Right lobe of liver (tissue), 6 donors: Measurements from ENCODE around the gene QPRT. TPM values are rescaled to one million over a fixed set of nuclear protein-coding genes. Genes with fewer than 3 reads are reported as not detected.
A peak's percentile ranks its signal among the peaks of the same experiment; 100 is the strongest.

Experiments
- ATAC-seq, 4 donors: fragments of 200-7000 bp; cut with Tn5 transposase; one replicate each; pipeline ENCODE4 v1.9.1; 2020; ENCODE audit warnings: mild to moderate bottlenecking in 4 of 4, moderate library complexity in 4 of 4
- DNase-seq, 3 donors: peaks; one replicate each; pipeline ENCODE4 v3.0.0-alpha.2; 2020
- H3K27ac ChIP-seq, 3 donors: fragments of 200-600 bp; one replicate each; pipeline ENCODE4 v1.8.0; 2022
- H3K27me3 ChIP-seq, 2 donors: fragments of 200-600 bp; one replicate each; pipeline ENCODE4 v1.8.0; 2022
- H3K36me3 ChIP-seq, 4 donors: fragments of 200-600 bp; sonication (generic) in 1 of 4; one replicate each; pipeline versions ENCODE4 v1.5.1 to v1.8.0; 2017 to 2022; ENCODE audit warnings: control low read depth in 1 of 4
- H3K4me1 ChIP-seq, 4 donors: fragments of 200-600 bp; sonication (generic) in 1 of 4; one replicate each; pipeline versions ENCODE4 v1.5.1 to v1.8.0; 2017 to 2022; ENCODE audit warnings: control low read depth in 1 of 4
- H3K4me3 ChIP-seq, 3 donors: fragments of 200-600 bp; one replicate each; pipeline ENCODE4 v1.8.0; 2022
- H3K9me3 ChIP-seq, 4 donors: fragments of 200-600 bp; sonication (generic) in 1 of 4; one replicate each; pipeline versions ENCODE4 v1.5.1 to v1.8.0; 2017 to 2022; ENCODE audit warnings: control low read depth in 1 of 4
- POLR2A ChIP-seq: fragments of 450-650 bp; IDR thresholded peaks from one replicate; pipeline ENCODE4 v1.6.1; 2017; ENCODE audit warnings: antibody characterized with exemption, mild to moderate bottlenecking
- WGBS: methylation state at CpG from one replicate; pipeline ENCODE4 v1.1.6; 2018; ENCODE audit warnings: low coverage, low lambda C conversion rate; ENCODE audit not compliant: insufficient coverage; ENCODE audit errors: missing lambda C conversion rate; 5-methylcytosine and 5-hydroxymethylcytosine counted together
- intact Hi-C, 2 donors: fragments of 100-400 bp; cut with DNase I; formaldehyde crosslinking; loops; one replicate each; pipeline versions ENCODE4 v1.11.2 to v1.14.1; 2022
- total RNA-seq, 6 experiments: library from RNA; depleted of rRNA in 2 of 6; stranded (reverse); fragments of >200 nt in 2 of 6; fragmentation: NEBNext Ultra II Directional in 3 of 6; extraction: Animal tissue kit (Norgen Biotek cat#: 25700) in 3 of 6; gene quantifications; one replicate each; pipeline versions ENCODE4 v1.1.0 to v1.2.4, GENCODE V29; 2016 to 2023
- TF ChIP-seq, protein P1 (sequence below), 4 donors: fragments of 200-600 bp in 3 of 4; fragments of 450-650 bp in 1 of 4; IDR thresholded peaks; one replicate each; pipeline versions ENCODE4 v1.5.1 to v1.8.0; 2016 to 2022; ENCODE audit warnings: antibody characterized with exemption in 4 of 4, mild to moderate bottlenecking in 2 of 4
- donor health status: DM: no; HTN: yes; CAD: no.
- donor health status: DM: no; HTN: no; CAD: no.
- donor health status: DM: no; HTN: no; CAD: no.
- donor health status: DM: no; HTN: yes; CAD: no.
- donor health status: DM: no; HTN: yes; CAD: no.

Gene QPRT
- total RNA-seq, 6 experiments from 2014 or later = 95.2 to 154 (median 128) TPM

DNA sequence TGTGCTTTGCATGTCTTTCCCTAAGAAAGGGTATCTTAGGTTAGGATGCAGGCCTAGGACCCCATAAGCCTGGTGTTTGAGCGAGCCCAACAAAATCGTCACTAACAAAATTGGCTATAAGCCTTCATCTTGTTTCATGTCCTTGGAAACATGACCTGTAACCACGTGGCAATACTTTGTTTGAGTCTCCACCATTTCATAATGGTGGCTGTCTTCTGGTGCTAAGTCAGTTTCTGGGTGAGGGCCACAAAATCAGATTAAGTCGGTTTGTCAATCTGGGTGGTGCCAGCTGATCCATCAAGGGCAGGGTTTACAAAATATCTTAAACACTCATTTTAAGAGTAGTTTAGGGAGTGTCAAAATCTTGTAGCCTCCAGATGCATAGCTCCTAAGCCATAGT lies 33.8 kb downstream of the QPRT start:
- no peak overlapping the region for H3K27ac ChIP-seq
- no peaks in the 10 kb centered on the region for H3K27me3 ChIP-seq
- WGBS = 21% methylated on average over 2 of the region's 4 CpGs
- H3K4me3 ChIP-seq = no peak overlapping the region
- intact Hi-C loops = no loop called here
- H3K4me1 ChIP-seq = peaks cover 0 to 9% (median 0%) of the 10 kb centered on the region in 4 donors
- TF ChIP-seq, protein P1, sequence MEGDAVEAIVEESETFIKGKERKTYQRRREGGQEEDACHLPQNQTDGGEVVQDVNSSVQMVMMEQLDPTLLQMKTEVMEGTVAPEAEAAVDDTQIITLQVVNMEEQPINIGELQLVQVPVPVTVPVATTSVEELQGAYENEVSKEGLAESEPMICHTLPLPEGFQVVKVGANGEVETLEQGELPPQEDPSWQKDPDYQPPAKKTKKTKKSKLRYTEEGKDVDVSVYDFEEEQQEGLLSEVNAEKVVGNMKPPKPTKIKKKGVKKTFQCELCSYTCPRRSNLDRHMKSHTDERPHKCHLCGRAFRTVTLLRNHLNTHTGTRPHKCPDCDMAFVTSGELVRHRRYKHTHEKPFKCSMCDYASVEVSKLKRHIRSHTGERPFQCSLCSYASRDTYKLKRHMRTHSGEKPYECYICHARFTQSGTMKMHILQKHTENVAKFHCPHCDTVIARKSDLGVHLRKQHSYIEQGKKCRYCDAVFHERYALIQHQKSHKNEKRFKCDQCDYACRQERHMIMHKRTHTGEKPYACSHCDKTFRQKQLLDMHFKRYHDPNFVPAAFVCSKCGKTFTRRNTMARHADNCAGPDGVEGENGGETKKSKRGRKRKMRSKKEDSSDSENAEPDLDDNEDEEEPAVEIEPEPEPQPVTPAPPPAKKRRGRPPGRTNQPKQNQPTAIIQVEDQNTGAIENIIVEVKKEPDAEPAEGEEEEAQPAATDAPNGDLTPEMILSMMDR (IDR thresholded peaks at IDR 0.05) = no peak
- TF ChIP-seq POLR2A = no peak
- no peaks in the 10 kb centered on the region for H3K9me3 ChIP-seq
- ATAC-seq (no peak), DNase-seq (no peak)
- no peaks in the 10 kb centered on the region for H3K36me3 ChIP-seq

DNA sequence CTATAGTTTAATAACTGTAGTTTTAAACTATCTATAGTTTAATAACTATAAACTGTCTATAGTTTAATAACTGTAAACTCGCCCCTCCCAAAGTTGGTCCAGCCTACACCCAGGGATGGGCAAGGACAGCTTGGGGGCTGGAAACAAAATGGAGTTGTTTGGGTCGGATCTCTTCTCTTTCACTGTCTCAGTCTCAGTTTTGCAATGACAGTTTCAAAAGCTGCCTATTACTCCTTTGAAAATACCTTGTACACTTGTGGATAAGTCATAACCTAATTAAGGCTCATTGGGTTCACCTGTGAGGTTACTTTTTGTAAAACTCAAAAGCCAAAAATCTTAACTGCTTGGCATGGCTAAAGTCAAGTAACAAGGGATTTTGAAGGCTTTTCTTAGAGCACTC lies 35.4 kb downstream of the QPRT start:
- DNase-seq (no peak), ATAC-seq (no peak)
- Histone ChIP-seq H3K4me1 (peaks cover 0 to 9% (median 0%) of the 10 kb centered on the region in 4 donors), H3K27me3 (no peaks in the 10 kb centered on the region), H3K36me3 (no peaks in the 10 kb centered on the region), H3K4me3 (no peak overlapping the region), H3K9me3 (no peaks in the 10 kb centered on the region), H3K27ac (no peak overlapping the region)
- intact Hi-C loops = no loop called here
- TF ChIP-seq, protein P1 (IDR thresholded peaks at IDR 0.05) = no peak
- TF ChIP-seq POLR2A = no peak
- 77% methylated on average over 2 of the region's 2 CpGs for whole genome bisulfite sequencing

DNA sequence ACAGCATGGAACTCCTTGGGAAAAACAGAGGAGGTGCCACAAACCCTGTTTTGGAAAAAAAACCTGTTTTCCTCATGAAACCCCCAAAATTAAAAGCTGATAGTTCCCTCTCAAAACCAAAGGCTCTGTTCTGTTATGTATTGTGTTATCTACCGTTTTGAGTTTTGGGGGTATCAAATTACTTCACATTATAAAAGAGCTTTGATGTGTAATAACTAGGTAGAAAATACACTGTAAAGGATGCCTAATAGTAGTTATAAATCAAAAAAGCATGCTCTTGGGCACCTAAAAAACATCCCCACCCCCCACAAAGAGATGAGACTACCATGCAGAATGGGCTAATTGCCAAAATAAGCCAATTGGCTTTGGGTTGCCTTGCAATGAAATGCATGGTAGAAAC lies 36.0 kb downstream of the QPRT start:
- Histone ChIP-seq H3K4me3 (no peak overlapping the region), H3K27ac (no peak overlapping the region), H3K4me1 (peaks cover 0 to 9% (median 0%) of the 10 kb centered on the region in 4 donors), H3K36me3 (no peaks in the 10 kb centered on the region), H3K27me3 (no peaks in the 10 kb centered on the region), H3K9me3 (no peaks in the 10 kb centered on the region)
- no peak for TF ChIP-seq POLR2A
- TF ChIP-seq, protein P1 (IDR thresholded peaks at IDR 0.05) = no peak
- DNase-seq (no peak), ATAC-seq (no peak)
- intact Hi-C loops = no loop called here
- 24% methylated on average over 1 of the region's 1 CpG for WGBS

DNA sequence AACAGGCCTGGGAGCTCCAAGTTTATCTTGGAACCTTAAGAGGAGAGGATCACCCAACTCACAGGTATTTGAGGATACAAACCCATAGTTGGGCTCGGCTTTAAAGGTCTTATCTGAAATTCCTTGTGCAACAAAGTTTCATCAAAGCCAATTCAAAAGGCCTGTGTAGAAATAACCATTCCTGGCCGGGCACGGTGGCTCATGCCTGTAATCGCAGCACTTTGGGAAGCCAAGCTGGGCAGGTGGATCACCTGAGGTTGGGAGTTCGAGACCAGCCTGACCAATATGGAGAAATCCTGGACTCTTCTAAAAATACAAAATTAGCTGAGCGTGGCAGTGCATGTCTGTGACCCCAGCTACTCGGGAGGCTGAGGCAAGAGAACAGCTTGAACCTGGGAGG lies 38.1 kb downstream of the QPRT start:
- Histone ChIP-seq H3K36me3 (no peaks in the 10 kb centered on the region), H3K4me1 (peaks cover 0 to 3% (median 0%) of the 10 kb centered on the region in 4 donors), H3K27me3 (no peaks in the 10 kb centered on the region), H3K4me3 (no peak overlapping the region), H3K9me3 (no peaks in the 10 kb centered on the region), H3K27ac (no peak overlapping the region)
- no peak for DNase-seq
- ATAC-seq = peak in 3 of 4 donors; percentile 25 to 31 (median 28)
- TF ChIP-seq, protein P1 (IDR thresholded peaks at IDR 0.05) = no peak
- TF ChIP-seq POLR2A = no peak
- 48% methylated on average over 6 of the region's 7 CpGs for WGBS
- intact Hi-C loops = no loop called here

DNA sequence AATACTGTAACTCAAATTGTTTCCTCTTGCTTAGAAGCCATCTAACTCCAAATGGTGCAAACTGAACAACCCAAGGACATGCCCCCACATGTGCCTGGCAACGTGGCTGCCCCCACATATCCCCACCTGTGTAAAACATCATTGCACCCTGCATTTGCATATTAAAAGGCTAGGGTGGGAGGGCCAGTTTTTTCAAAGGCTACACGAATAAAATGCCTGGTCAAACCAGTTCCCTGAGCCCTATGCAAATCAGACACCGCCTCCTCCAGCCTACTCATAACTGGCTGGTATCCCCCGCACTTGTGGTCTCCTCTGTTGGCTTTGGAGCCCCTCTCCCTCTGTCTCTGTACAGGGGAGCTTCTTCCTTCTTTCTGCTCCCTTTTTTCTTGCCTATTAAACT lies 40.1 kb downstream of the QPRT start:
- 43% methylated on average over 4 of the region's 4 CpGs for WGBS
- no peak overlapping the region for H3K4me3 ChIP-seq
- intact Hi-C loops = no loop called here
- ATAC-seq (no peak), DNase-seq (no peak)
- TF ChIP-seq POLR2A = no peak
- TF ChIP-seq, protein P1 (IDR thresholded peaks at IDR 0.05) = no peak
- H3K4me1 ChIP-seq = peaks cover 0 to 3% (median 0%) of the 10 kb centered on the region in 4 donors
- no peaks in the 10 kb centered on the region for H3K27me3 ChIP-seq
- no peak overlapping the region for H3K27ac ChIP-seq
- H3K36me3 ChIP-seq = no peaks in the 10 kb centered on the region
- no peaks in the 10 kb centered on the region for H3K9me3 ChIP-seq
